SK-N-SH (cell line): ENCODE data around the gene TXNDC16. TPM values are rescaled to one million over a fixed set of nuclear protein-coding genes. Genes with fewer than 3 reads are reported as not detected.

Experiments
- CTCF ChIA-PET: fragments of 300-600, 350-600 bp; formaldehyde crosslinking; extraction: SDS; loops from one replicate; lab custom pipeline; 2021; lab: Yijun Ruan, JAX
- POLR2A ChIA-PET: fragments of 350-600 bp; sonication (Branson Sonifier 250); formaldehyde crosslinking; extraction: SDS; loops from one replicate; lab custom pipeline; 2020; ENCODE audit warnings: antibody characterized with exemption, inconsistent platforms; lab: Yijun Ruan, JAX
- DNase-seq: peaks from one replicate; pipeline ENCODE4 v3.0.0; 2012
- H2AFZ ChIP-seq: fragments of 200-600 bp; sonication (generic); 2 replicates; pipeline ENCODE4 v1.8.1; 2016; ENCODE audit warnings: antibody characterized with exemption, mild to moderate bottlenecking, low read depth
- H3F3A ChIP-seq: fragments of 200-600 bp; sonication (generic); replicated peaks from 2 replicates; pipeline ENCODE3; 2016; ENCODE audit warnings: antibody characterized with exemption, mild to moderate bottlenecking; ENCODE audit not compliant: insufficient read depth
- H3K27ac ChIP-seq, 2 experiments: fragments of 200-500 bp in 1 of 2; fragments of 200-600 bp in 1 of 2; sonication (Bioruptor generic) in 1 of 2; sonication (generic), shearing (Covaris generic) in 1 of 2; 2 replicates each; pipeline versions ENCODE4 v1.5.1 to v1.6.1; 2014 to 2016; ENCODE audit warnings: low read depth in 2 of 2, inconsistent platforms in 1 of 2, low read length in 1 of 2, mild to moderate bottlenecking in 1 of 2, mixed read lengths in 1 of 2
- H3K27me3 ChIP-seq: fragments of 200-600 bp; sonication (generic), shearing (Covaris generic); 2 replicates; pipeline ENCODE4 v1.6.1; 2016; ENCODE audit warnings: mixed run types; ENCODE audit not compliant: insufficient read depth
- H3K36me3 ChIP-seq, 2 experiments: fragments of 200-500 bp in 1 of 2; fragments of 200-600 bp in 1 of 2; sonication (Bioruptor generic) in 1 of 2; sonication (generic) in 1 of 2; replicated peaks in 1 of 2; 2 replicates each; pipeline versions ENCODE3 to v1.5.1; 2014 to 2016; ENCODE audit warnings: low read length in 1 of 2, mild to moderate bottlenecking in 1 of 2; ENCODE audit not compliant: insufficient read depth in 2 of 2, control insufficient read depth in 1 of 2
- H3K4me1 ChIP-seq, 2 experiments: fragments of 200-500 bp in 1 of 2; fragments of 200-600 bp in 1 of 2; sonication (Bioruptor generic) in 1 of 2; sonication (generic), shearing (Covaris generic) in 1 of 2; 2 replicates each; pipeline versions ENCODE4 v1.5.1 to v1.6.1; 2014 to 2016; ENCODE audit warnings: low read depth in 1 of 2, low read length in 1 of 2, mixed run types in 1 of 2; ENCODE audit not compliant: insufficient read depth in 2 of 2, control insufficient read depth in 1 of 2
- H3K4me2 ChIP-seq: fragments of 200-600 bp; sonication (generic), shearing (Covaris generic); 2 replicates; pipeline ENCODE4 v1.6.1; 2017; ENCODE audit warnings: mixed run types
- H3K4me3 ChIP-seq, 2 experiments: fragments of 200-500 bp in 1 of 2; fragments of 200-600 bp in 1 of 2; sonication (Bioruptor generic) in 1 of 2; sonication (generic), shearing (Covaris generic) in 1 of 2; 2 replicates each; pipeline versions ENCODE4 v1.5.1 to v1.8.1; 2014 to 2016; ENCODE audit warnings: low read depth in 2 of 2, inconsistent platforms in 1 of 2, low read length in 1 of 2, mild to moderate bottlenecking in 1 of 2, mixed read lengths in 1 of 2, moderate library complexity in 1 of 2
- H3K79me2 ChIP-seq: fragments of 200-600 bp; sonication (generic); 2 replicates; pipeline ENCODE4 v1.8.1; 2017; ENCODE audit warnings: mild to moderate bottlenecking; ENCODE audit not compliant: insufficient read depth
- H3K9ac ChIP-seq: fragments of 200-600 bp; sonication (generic); 2 replicates; pipeline ENCODE4 v1.6.1; 2017; ENCODE audit warnings: mixed run types
- H3K9me2 ChIP-seq: fragments of 200-600 bp; sonication (generic); 2 replicates; pipeline ENCODE4 v1.6.1; 2017; ENCODE audit warnings: mixed run types
- H3K9me3 ChIP-seq: fragments of 200-600 bp; sonication (generic); 2 replicates; pipeline ENCODE4 v1.6.1; 2017; ENCODE audit warnings: mixed run types, mild to moderate bottlenecking, moderate library complexity
- H4K20me1 ChIP-seq: fragments of 200-600 bp; sonication (generic); 2 replicates; pipeline ENCODE4 v1.6.1; 2017; ENCODE audit warnings: mild to moderate bottlenecking, mixed run types; ENCODE audit not compliant: insufficient read depth
- CHD2 ChIP-seq: fragments of 150-350 bp; IDR thresholded peaks from 2 replicates; pipeline ENCODE4 v1.6.1; 2018; ENCODE audit warnings: low read length; ENCODE audit not compliant: partially characterized antibody
- EZH2phosphoT487 ChIP-seq: fragments of 200-600 bp; sonication (generic); IDR thresholded peaks from 2 replicates; pipeline ENCODE4 v1.6.1; 2017; ENCODE audit warnings: low read depth, mixed run types, mild to moderate bottlenecking, antibody characterized with exemption, moderate library complexity, borderline replicate concordance
- FOSL2 ChIP-seq: IDR thresholded peaks from 2 replicates; pipeline ENCODE4 v1.4.0; 2012; ENCODE audit warnings: low read depth, mild to moderate bottlenecking, moderate library complexity, borderline replicate concordance
- FOXJ3 ChIP-seq: sonication (generic); formaldehyde crosslinking; IDR thresholded peaks from 2 replicates; pipeline ENCODE4 v1.5.1; 2020; ENCODE audit warnings: mild to moderate bottlenecking, missing genetic modification reagents
- FOXM1 ChIP-seq: IDR thresholded peaks from 2 replicates; pipeline ENCODE4 v1.4.0; 2012; ENCODE audit warnings: low read depth, mild to moderate bottlenecking
- GABPA ChIP-seq: IDR thresholded peaks from 2 replicates; pipeline ENCODE4 v1.4.0; 2012; ENCODE audit warnings: low read depth, mild to moderate bottlenecking
- IRF3 ChIP-seq: fragments of 150-350 bp; IDR thresholded peaks from 2 replicates; pipeline ENCODE4 v1.6.1; 2016; ENCODE audit warnings: mild to moderate bottlenecking, low read depth, low read length
- JUND ChIP-seq: IDR thresholded peaks from 2 replicates; pipeline ENCODE4 v1.4.0; 2012
- NFIC ChIP-seq: IDR thresholded peaks from 2 replicates; pipeline ENCODE4 v1.4.0; 2012; ENCODE audit warnings: borderline replicate concordance
- NRF1 ChIP-seq: IDR thresholded peaks from 2 replicates; pipeline ENCODE4 v1.6.1; 2012; ENCODE audit warnings: low read depth, mild to moderate bottlenecking, low read length
- POLR2AphosphoS5 ChIP-seq: IDR thresholded peaks from 2 replicates; pipeline ENCODE4 v1.6.1; 2012; ENCODE audit warnings: low read depth, low read length
- RAD21 ChIP-seq: IDR thresholded peaks from 2 replicates; pipeline ENCODE4 v1.6.1; 2012; ENCODE audit warnings: mild to moderate bottlenecking, low read length
- REST ChIP-seq: IDR thresholded peaks from 2 replicates; pipeline ENCODE4 v1.6.1; 2012; ENCODE audit warnings: mild to moderate bottlenecking, low read depth, low read length, moderate library complexity
- RFX5 ChIP-seq: IDR thresholded peaks from 2 replicates; pipeline ENCODE4 v1.6.1; 2012; ENCODE audit warnings: mild to moderate bottlenecking, improper control_type of control experiment, low read length
- SIN3A ChIP-seq: IDR thresholded peaks from 2 replicates; pipeline ENCODE4 v1.6.1; 2012; ENCODE audit warnings: low read depth, mild to moderate bottlenecking, low read length, moderate library complexity, borderline replicate concordance
- TAF1 ChIP-seq: IDR thresholded peaks from 2 replicates; pipeline ENCODE4 v1.6.1; 2012; ENCODE audit warnings: low read depth, mild to moderate bottlenecking, low read length, moderate library complexity, borderline replicate concordance
- TCF12 ChIP-seq: IDR thresholded peaks from 2 replicates; pipeline ENCODE4 v1.4.0; 2012
- ZBTB33 ChIP-seq: IDR thresholded peaks from 2 replicates; pipeline ENCODE4 v1.4.0; 2012; ENCODE audit warnings: low read depth, borderline replicate concordance
- WGBS: methylation state at CpG from one replicate; pipeline ENCODE4 v1.1.6; 2017; ENCODE audit warnings: low lambda C conversion rate; 5-methylcytosine and 5-hydroxymethylcytosine counted together
- polyA plus RNA-seq, 3 experiments: library from polyadenylated mRNA; depleted of rRNA; stranded (reverse); fragments of >200 nt; gene quantifications; 2 replicates each; pipeline ENCODE4 v1.2.3, GENCODE V29; 2012
- TF ChIP-seq, protein P1 (sequence below): IDR thresholded peaks from 2 replicates; pipeline ENCODE4 v1.4.0; 2012; ENCODE audit warnings: low read depth, borderline replicate concordance

Gene TXNDC16
- polyA plus RNA-seq, 1 of the 3 experiments (the other 2 are of a cell fraction): 0.95 TPM

- Histone ChIP-seq H3K79me2 (no peaks in the 10 kb centered on the region), H3K4me1 (no peaks in the 10 kb centered on the region), H3F3A (no peaks in the 10 kb centered on the region), H2AFZ (no peak overlapping the region), H3K36me3 (no peaks in the 10 kb centered on the region), H3K4me2 (no peak overlapping the region), H3K9me2 (no peaks in the 10 kb centered on the region), H3K27ac (no peak overlapping the region), H3K9me3 (no peaks in the 10 kb centered on the region), H3K4me3 (no peak overlapping the region), H4K20me1 (no peaks in the 10 kb centered on the region), H3K9ac (no peak overlapping the region), H3K27me3 (no peaks in the 10 kb centered on the region)
- CTCF ChIA-PET: interaction anchor here (0.9 to 1.3 kb wide), 3 partner anchors 10 to 233 kb away, joined by 3 to 5 read pairs (median 3); no protein-coding TSS in a partner anchor
- TF ChIP-seq CHD2 (no peak), ZBTB33 (no peak), RAD21 (no peak), TAF1 (no peak), NRF1 (no peak), POLR2AphosphoS5 (no peak), IRF3 (no peak), FOXM1 (no peak), FOXJ3 (no peak), RFX5 (no peak), FOSL2 (no peak), TCF12 (no peak), EZH2phosphoT487 (no peak), NFIC (no peak), SIN3A (no peak), GABPA (no peak), JUND (no peak), REST (no peak)
- TF ChIP-seq, protein P1, sequence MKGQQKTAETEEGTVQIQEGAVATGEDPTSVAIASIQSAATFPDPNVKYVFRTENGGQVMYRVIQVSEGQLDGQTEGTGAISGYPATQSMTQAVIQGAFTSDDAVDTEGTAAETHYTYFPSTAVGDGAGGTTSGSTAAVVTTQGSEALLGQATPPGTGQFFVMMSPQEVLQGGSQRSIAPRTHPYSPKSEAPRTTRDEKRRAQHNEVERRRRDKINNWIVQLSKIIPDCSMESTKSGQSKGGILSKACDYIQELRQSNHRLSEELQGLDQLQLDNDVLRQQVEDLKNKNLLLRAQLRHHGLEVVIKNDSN: no peak
- DNase-seq: no peak
- POLR2A ChIA-PET: no interaction called here
- 61% methylated on average over 3 of the region's 3 CpGs for WGBS
These were observed 16.0 kb downstream of the TXNDC16 start for GRCh38 chr14:52536269-52536668.
